DMS114 treated with DMSO at 0.1 percent for 48 hours (cell line): ENCODE data around the gene DDR2.
"Not testable (repeated sequence)": the region's sequence is repeated elsewhere in the genome, so short reads cannot be mapped to it uniquely, and the experiment has no call there.

Experiments used
- DNase-seq: peaks from one replicate; lab custom pipeline; 2025; ENCODE audit not compliant: unreplicated experiment; lab: John Stamatoyannopoulos, UW

The DDR2 gene

GRCh38 chr1:162717548-162718184, 85.4 kb downstream of the DDR2 start:
- DNase-seq: no peak

- no peak for DNase-seq
Measured at GRCh38 chr1:162719678-162720077, 87.4 kb downstream of the DDR2 start.

GRCh38 chr1:162720996-162721395, 88.7 kb downstream of the DDR2 start:
- no peak for DNase-seq

DNA sequence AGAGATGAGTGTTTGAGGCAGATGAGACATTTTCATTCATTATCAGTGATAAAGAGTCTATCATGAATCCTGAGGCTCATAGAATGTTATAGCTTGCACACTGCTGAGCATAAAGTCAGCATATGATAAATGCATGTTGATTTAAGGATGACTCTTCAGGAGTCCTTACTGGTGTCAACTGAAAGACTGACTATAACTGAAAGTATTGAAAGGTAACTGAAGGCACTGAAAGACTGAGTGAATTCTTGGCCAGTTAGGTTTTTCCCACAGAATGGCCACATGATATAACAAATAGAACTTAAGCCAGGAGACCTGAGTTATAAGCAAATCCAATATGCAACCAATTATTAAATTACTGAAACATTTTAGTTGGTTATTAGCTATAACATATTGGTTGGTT, 89.2 kb downstream of the DDR2 start:
- DNase-seq: no peak

DNA sequence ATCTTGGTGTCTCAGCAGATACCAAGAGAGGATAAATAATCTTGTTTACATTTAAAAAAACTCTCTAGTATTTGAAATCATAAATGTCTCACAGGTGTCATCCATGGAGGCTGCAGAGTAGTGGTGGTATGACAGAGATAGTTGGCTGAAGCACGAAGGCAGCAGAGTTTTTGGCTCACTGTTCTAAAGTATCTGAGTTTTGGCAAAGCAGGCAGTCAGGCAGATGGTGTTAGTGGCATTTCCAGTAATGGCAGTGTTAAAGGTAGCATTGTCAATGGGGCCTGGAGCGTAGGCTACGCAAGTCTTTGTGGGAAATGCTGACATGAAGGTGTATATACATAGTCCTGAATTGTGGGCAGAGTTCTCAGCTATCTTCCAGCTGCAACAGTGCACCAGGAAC, 89.8 kb downstream of the DDR2 start:
- DNase-seq: no peak

- DNase-seq: no peak
Measured at GRCh38 chr1:162724583-162725120, 92.4 kb downstream of the DDR2 start.

DNA sequence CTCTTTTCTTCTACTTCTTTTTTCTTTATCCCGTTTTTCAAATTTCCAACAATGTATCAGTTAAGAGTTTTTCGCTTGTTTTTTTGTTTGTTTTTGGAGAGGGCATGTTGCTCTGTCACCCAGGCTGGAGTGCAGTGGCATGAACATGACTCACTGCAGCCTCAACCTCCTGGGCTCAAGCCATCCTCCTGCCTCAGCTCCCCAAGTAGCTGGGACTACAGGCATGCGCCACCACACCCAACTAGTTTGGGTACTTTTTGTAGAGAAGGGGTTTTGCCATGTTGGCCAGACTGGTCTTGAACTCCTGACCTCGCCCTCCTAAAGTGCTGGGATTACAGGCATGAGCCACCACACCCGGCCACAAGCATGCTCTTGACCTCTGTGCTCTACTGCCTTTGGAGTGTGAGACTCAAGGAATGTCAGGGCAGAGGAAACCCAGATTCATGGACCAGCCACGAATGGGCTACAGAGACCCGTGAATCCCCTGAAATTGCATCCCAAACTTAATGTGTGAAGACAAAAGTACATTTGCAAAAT, 93.1 kb downstream of the DDR2 start:
- no peak for DNase-seq

- no peak for DNase-seq
Measured at GRCh38 chr1:162726555-162726954, 94.3 kb downstream of the DDR2 start.

GRCh38 chr1:162727493-162727892, 95.2 kb downstream of the DDR2 start:
- not testable (repeated sequence) for DNase-seq

DNA sequence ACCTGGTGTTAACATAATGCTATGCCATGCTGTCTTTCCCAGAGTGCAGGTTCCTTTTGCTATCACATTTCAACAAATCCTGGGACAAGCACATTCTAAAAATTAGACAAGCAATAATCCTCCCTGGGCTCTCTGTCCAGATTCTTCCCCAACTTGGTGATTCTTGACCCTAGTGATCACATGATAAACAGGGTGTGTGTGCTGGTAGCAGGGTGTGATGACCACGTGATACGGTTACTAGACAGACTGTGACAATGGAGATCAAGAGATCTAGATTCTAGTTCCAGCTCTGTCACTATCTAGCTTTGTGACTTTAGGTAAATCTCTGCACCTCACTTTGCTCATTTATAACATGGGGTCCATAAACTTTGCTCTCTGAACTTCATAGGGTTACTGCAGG, 96.3 kb downstream of the DDR2 start:
- no peak for DNase-seq

DNA sequence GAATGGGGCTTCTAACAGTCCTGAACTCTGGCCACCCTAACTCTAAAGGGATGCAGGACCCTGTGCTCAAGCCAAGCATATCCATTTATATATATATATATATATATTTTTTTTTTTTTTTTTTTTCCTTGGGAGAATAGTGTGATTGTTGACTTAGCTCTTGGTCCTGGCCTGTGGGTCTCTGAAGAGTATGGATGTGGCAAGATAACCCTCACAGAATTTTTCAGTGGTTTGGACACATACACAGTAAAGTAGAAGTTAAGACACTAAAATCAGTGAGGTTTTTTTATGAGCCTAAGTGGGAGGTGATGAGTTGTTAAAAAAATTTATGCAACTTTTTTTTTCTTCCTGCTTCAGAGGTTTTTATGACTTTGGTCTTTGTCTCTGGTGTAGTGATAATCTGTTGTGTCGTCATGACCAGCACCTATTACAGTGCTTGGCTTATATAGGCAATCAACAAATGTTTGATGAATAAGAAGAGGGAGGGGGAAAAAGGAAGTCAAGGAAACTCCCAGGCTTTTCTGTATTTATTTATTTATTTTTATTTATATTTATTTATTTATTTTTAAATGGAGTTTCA, 97.0 kb downstream of the DDR2 start:
- DNase-seq: not testable (repeated sequence)

DNA sequence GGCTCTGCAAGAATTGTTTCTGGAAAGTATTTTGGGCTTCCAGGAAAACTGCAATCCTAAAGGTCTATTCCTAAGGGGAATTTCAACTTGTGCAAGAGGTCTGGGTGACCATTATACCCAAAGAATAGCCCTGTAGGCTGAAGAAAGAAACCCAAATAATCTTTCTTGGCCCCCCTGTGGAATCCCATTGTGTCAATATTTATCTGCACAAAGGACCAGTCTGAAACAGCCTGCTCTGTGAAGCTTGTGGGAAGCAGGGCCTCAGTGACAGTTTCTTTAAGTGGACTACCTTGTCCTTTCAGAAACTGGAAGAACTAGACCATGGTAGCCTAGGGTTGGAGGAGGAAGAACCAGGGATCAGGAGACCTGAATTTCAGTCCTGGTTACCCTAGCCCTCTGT, 99.8 kb downstream of the DDR2 start:
- no peak for DNase-seq

- no peak for DNase-seq
Measured at GRCh38 chr1:162732566-162733335, 100.5 kb downstream of the DDR2 start.

GRCh38 chr1:162733336-162733590, 101.0 kb downstream of the DDR2 start:
- DNase-seq: no peak

- no peak for DNase-seq
Measured at GRCh38 chr1:162734047-162734446, 101.8 kb downstream of the DDR2 start.

DNA sequence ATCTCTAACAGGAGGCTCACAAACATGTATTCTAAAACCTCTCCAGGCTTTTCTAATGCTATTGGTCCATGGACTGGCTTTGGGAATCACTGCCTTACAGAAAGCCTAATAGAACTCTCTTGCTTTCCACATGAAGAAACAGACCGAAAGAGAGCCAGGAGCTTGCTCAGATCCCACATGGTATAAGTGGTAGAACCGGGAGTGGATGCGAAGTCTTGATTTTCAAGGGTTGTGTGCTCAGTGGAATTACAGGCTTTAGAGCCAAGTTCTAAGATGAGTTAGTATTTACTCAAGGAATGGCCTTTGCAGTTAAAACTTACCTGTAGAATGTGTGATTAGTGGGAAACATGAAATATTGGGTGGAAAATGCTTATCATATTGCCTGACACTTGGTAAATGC, 103.9 kb downstream of the DDR2 start:
- DNase-seq: no peak

DNA sequence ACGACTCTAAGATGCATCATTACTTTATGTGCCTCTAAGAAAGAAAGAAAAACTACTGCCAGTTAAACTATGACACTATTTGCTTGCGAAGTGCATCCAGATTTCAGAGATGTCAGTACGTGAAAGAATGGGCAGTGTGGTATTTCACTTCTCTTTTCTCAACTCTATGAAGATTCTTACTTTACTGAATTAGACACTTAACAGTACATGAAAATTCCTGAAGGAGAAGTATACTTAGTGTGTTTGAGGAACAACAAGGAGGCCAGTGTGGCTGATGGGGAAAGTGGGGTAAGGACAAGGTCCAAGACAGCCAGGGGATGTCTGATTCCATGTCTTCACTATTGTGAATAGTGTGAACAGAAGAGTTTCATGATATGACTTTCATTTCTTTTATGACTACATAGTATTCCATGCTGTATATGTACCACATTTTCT, 104.4 kb downstream of the DDR2 start:
- no peak for DNase-seq

DNA sequence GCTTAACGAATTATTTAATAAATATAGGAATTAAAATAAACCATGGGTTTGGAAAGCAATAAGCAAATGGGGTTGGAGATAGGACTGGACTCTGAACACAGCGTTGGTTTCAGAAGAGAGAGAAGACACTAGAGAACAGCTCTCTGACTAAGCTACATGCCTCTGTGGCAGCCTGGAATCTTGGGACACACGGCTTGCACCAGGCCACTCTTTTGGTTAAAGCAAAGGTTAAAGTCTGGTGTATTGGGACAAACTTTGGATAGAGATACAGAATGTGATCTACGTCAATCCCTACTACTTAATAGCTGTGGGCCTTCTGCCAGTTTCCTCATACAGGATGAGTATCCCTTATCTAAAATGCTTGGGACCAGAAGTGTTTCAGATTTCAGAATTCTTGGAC, 108.5 kb downstream of the DDR2 start:
- no peak for DNase-seq

DNA sequence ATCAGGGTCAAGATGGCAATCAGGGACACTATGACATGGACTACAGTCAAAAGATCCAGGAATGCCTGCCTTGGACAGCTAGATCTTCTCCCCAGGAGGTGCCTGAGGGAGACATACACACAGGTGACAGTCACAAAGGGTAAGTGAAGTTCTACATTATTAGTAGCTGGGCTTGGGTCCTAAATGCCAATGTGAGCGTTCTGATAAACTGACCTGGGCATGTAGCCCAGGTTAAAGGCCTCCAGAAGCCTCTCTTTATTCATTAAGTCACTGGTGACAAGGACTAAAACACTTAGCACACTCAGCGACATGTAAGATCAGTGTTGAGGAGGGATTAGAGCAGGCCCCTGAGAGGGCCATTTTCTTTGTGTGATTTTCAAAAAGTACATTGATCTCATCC, 109.3 kb downstream of the DDR2 start:
- DNase-seq: no peak

DNA sequence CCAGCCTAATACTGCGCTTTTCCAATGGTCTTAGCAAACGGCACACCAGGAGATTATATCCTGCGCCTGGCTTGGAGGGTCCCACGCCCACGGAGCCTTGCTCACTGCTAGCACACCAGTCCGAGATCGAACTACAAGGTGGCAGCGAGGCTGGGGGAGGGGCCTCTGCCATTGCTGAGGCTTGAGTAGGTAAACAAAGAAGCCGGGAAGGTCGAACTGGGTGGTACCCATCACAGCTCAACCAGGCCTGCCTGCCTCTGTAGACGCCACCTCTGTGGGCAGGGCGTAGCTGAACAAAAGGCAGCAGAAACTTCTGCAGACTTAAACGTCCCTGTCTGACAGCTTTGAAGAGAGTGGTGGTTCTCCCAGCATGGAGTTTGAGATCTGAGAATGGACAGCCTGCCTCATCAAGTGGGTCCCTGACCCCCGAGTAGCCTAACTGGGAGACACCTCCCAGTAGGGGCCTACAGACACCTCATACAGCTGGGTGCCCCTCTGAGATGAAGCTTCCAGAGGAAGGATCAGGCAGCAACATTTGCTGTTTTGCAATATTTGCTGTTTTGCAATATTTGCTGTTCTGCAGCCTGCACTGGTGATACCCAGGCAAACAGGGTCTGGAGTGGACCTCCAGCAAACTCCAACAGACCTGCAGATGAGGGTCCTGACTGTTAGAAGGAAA, 114.1 kb downstream of the DDR2 start:
- not testable (repeated sequence) for DNase-seq

DNA sequence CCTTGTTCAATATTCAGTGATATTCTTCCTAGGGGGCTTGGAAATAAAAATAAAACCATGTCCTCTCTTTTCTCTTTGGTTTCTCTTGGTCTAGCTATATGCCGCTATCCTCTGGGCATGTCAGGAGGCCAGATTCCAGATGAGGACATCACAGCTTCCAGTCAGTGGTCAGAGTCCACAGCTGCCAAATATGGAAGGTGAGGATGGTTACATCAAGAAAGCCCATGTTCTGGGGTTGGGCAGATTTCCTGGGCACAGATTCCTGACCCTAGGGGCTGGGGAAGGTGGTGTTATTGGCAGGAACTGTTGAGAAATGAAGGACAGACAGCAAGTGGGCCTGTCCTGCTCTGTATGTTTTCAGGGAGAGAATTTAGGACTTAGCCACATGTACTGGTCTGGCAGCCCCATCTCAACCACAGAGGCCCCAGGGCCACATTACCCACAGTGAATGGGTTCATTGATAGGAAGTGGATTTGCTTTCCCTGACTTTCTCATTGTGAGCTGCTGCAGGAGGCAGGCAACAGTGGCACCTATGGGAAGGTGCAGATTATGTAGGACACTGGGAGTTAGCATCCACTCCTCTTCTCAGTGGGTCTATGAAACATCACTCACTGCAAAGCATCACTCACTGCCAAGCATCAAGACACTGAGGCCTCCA, 120.9 kb downstream of the DDR2 start:
- no peak for DNase-seq
